Measurements from ENCODE around the gene CAMK1G. TPM values are rescaled to one million over a fixed set of nuclear protein-coding genes. Genes with fewer than 3 reads are reported as not detected.

Gene CAMK1G
- total and polyA plus RNA-seq, 9 of the 15 experiments (the other 6 are each of a cell fraction or from before 2014, with no cell fraction given), result not detected

GRCh38 chr1:209641832-209642172, 58.3 kb downstream of the CAMK1G start (continued):
- no peak for TF ChIP-seq NR0B1 (IDR thresholded peaks at IDR 0.05; ENCODE audit: partially characterized antibody)
- TF ChIP-seq NFIX (CRISPR knock-in tag; IDR thresholded peaks at IDR 0.05; ENCODE audit: low read depth), result no peak
- no peak for TF ChIP-seq ELK3 (CRISPR knock-in tag; IDR thresholded peaks at IDR 0.05)
- 0 out of 2 replicates have a peak, but pooled peaks have one; percentile 2 for TF ChIP-seq ARID1B (IDR thresholded peaks at IDR 0.05)
- TF ChIP-seq HNRNPH1 (optimal IDR thresholded peaks at IDR 0.05; ENCODE audit: low read depth, low read length), result no peak
- no peak for TF ChIP-seq ATF2 (CRISPR knock-in tag; IDR thresholded peaks at IDR 0.05)
- peak; percentile 2 for TF ChIP-seq MEIS2 (IDR thresholded peaks at IDR 0.05; ENCODE audit: partially characterized antibody)
